Activated gamma-delta T cell treated with Interleukin-2 at 50 U/mL for 16 hours (primary cell): ENCODE measurements around the gene EFNA4.

ENCODE experiments used
- DNase-seq: peaks from one replicate; pipeline ENCODE4 v3.0.0-alpha.2; 2020

Gene EFNA4, protein sequence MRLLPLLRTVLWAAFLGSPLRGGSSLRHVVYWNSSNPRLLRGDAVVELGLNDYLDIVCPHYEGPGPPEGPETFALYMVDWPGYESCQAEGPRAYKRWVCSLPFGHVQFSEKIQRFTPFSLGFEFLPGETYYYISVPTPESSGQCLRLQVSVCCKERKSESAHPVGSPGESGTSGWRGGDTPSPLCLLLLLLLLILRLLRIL

DNA sequence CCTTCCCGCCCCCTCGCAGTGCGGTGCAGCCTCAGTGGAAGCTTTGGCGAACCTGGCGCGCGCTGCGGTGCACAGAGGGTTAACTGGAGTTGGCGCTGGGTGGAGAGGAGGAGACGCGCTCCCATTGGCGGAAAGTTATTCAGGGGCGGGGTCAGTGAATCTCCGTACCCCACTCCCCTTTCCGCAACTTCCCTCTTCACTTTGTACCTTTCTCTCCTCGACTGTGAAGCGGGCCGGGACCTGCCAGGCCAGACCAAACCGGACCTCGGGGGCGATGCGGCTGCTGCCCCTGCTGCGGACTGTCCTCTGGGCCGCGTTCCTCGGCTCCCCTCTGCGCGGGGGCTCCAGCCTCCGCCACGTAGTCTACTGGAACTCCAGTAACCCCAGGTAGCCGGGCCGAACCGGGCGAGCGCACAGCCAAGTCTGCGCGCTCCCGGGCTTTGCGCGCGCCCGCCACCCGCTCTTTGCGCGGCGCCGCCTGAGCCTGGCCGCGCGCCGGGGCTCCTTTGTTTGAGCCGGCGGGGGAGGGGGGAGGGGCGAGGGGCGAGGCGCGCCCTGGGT lies at the start of gene EFNA4:
TSS of gene EFNA4 (plus strand) at position 191 of the 561 bp plus-strand sequence. CDS start at position 275, 84 bp downstream.
- peak; percentile 80 for DNase-seq

DNA sequence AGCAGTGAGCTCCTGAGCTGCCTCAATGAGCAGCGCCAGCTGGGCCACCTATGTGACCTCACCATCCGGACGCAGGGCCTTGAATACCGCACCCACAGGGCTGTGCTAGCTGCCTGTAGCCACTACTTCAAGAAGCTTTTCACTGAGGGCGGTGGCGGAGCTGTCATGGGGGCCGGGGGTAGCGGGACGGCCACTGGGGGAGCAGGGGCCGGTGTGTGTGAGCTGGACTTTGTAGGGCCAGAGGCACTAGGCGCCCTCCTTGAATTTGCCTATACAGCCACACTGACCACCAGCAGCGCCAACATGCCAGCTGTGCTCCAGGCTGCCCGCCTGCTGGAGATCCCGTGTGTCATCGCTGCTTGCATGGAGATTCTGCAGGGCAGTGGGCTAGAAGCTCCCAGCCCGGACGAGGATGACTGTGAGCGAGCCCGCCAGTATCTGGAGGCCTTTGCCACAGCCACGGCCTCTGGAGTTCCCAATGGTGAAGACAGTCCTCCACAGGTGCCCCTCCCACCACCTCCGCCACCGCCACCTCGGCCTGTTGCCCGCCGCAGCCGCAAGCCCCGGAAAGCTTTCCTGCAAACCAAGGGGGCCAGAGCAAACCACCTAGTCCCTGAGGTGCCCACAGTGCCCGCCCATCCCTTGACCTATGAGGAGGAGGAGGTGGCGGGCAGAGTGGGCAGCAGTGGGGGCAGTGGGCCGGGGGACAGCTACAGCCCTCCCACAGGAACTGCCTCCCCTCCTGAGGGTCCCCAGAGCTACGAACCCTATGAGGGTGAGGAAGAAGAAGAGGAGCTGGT lies 48.6 kb upstream of the EFNA4 start:
- DNase-seq: no peak

DNA sequence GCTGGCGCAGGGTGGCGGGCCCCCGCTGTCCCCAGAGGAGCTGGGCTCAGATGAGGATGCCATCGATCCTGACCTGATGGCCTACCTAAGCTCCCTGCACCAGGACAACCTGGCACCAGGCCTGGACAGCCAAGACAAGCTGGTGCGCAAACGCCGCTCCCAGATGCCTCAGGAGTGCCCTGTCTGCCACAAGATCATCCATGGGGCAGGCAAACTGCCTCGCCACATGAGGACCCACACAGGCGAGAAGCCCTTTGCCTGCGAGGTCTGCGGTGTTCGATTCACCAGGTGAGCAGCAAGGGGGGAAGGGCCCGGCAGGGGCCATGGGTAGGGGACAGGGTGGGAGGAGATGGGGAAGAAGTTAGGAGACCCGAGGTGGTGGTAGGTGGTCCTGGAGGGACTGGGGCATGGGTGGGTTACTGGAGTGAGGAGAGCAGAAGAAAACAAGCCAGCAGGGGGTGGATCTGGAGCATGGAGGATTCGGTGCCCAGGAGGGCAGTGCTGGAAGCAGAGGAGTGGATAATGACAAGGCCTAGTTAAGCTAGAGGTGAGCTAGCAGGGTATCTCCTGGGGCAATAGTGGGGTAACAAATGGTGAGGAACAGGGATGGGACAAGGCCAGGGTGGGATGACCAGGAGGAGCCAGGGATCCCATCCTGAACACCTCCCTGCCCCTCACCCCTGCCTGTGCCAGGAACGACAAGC lies 47.9 kb upstream of the EFNA4 start:
- no peak for DNase-seq

DNA sequence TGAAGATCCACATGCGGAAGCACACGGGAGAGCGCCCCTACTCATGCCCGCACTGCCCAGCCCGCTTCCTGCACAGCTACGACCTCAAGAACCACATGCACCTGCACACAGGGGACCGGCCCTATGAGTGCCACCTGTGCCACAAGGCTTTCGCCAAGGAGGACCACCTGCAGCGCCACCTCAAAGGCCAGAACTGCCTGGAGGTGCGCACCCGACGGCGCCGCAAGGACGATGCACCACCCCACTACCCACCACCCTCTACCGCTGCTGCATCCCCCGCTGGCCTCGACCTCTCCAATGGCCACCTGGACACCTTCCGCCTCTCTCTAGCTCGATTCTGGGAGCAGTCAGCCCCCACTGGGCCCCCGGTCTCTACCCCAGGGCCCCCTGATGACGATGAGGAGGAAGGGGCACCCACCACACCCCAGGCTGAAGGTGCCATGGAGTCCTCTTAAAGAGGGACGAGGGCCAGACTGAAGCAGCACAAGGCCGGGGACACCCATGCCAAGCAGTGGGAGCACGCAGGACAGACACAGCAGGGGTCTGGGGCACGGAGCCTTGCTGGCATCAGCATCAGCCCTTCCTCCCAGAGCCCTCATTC lies 47.2 kb upstream of the EFNA4 start:
- DNase-seq: no peak

DNA sequence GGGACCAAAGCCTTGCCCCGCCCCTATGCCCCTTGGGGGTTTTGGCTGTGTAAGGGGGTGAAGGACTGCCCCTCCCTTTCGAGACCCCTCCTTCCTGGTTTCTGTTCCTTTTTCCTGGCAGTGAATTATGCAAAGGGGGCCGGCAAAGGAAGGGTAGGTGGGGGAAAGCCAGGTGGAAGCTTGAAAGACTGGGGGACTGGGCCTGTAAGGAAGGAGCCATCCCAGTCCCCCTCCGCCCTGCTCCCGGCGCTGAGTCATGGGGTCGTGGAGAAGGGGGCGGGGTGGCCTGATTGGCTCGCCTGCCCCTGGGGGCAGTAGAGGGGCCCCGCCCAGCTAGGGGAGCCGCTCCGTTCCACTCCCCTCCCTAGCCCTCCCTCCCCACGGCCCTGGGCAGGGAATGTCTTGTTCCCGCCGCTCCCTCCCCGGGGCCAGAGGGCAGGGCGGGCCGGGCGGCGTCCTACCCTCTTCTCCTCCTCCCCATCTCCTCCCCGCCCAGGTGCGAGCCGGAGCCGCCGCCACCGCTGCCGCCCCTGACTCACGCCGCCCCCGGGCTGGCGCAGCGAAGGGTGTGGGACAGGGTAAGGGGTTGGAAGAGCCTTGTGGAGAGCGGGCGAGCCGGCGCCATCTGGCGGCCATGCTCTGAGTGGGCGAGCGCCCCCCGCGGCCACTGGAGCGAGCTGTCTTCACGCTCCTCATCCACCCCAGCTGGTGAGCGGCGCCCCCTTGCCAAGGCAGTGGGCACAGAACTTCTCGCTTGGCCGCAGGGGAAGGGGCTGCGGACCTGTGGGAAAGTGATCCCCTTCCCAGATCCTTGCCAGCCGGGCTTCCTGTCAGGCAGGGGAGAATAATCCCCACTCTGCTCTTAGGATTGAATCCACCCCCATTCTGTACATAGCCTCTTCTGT lies 46.2 kb upstream of the EFNA4 start:
- DNase-seq: peak; percentile 85

DNA sequence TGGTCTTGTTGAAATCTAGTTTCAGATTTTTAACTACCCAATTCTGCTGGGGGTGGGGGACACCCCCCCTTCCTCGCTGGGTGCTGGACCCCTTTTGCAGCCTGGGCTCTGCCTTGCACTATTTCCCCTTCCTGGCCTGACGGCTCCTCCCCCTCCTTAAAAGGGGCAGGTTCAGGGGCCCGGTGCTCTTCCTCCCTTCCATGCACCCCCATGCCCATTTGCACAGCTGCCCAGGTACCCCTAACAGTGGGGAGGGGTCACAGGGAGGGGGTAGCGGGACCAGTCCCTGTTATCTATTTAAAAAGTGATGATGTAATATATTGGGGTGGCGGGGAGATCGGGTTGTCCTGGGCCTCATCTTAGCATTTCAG lies 45.6 kb upstream of the EFNA4 start:
- no peak for DNase-seq

DNA sequence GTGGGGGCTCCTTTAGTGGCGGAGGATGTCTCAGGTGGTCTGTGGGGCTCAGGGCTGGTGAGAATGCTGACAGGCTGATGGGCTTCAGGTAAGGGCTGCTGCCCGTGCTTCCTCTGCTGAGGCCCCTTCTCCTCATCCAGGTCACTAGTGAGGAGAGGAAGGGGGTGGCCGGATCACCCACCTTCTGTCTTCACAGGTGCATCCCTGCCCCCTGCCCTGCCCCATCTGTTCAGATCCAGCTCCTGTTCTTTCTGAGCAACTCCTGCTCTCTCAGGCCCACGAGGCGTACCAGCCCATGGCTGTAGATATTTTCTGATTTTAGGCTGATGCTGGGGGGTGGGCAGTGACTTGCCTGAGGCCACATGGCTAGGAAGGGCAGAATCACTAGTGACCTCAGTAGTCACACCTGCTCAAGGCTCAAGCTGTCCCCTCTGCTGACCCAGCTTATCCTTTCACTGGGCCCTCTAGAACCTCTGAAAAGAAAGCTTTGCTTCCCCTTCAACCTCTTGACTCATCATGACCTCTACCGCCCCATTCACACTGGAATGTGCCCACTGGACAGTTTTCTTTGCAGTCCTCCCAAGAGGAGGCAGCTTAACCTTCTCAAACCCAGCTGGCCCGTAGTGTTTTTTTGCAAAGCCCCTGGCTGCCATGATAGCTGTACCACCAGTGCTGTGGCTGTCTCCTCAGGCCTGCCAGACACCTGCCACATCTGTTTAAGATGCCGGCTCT lies 44.8 kb upstream of the EFNA4 start:
- no peak for DNase-seq

DNA sequence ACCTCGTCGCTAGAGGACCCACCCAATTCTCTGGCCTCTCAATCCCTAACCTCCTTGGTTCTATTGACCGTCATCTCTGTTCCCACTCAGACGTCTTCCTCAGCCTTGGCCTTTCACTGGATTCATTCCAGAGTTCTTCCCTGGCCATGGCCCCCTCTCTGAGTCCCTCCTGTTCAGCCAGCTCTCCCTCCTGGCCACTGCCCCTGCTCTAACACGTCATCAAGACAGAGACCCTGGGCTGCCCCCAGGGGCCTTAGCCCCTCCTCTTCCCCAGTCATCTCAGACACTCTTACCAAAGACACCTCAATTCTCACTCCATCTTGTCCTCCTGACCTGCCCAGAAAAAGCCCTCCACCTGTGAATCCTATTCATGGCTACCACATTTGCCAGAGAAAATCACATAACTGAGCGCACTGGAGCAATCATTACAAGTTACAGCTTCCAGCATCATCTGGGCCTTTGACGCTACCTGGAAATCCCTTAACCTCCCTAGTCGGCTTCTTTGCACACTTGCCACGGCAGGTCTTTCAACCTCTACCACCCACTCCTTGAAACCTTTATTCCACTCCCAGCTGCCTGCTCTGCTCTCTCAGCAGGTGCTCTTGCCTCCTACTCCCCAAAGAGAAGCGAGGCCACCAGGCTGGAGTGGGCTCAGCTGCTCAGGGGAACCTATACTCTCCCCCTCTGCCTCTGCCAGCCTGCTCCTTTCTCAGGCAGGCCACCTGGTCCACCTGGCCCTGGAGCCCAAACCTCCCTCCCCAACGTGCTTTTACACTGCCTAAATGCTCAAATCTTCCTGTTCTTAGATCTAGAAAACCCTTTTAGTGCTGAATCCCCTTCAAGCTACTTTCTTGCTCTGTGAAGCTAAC lies 43.9 kb upstream of the EFNA4 start:
- DNase-seq: no peak

DNA sequence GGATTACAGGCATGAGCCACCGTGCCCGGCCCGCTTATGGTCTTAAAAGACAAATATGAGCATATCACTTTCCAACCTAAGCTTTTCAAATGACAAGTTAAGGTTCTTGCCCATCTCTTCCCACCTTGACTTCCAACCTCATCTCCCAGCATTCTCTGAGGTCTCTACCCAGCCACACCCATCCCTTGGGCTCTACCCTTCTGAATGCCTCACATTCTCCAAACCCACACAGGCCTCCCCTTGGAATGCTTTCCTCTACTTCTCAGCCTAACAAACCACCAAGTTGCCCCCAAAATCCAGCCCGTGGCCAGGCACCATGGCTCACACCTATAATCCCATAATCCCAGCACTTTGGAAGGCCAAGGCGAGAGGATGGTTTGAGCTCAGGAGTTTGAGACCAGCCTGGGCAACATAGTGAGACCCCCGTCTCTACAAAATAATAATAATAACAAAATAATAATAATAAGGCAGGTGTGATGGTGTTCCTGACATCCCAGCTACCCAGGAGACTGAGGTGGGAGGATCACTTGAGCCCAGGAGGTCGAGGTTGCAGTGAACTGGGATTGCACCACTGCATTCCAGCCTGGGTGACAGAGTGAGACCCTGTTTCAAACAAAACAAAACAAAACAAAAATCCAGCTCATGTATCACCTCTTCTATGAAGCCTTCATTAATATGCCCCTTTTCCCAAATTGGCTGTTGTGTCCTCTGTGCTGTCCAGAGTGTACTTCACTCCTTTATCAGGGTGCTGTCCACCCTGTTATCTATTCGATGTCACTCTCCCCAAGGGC lies 41.2 kb upstream of the EFNA4 start:
- DNase-seq: no peak

DNA sequence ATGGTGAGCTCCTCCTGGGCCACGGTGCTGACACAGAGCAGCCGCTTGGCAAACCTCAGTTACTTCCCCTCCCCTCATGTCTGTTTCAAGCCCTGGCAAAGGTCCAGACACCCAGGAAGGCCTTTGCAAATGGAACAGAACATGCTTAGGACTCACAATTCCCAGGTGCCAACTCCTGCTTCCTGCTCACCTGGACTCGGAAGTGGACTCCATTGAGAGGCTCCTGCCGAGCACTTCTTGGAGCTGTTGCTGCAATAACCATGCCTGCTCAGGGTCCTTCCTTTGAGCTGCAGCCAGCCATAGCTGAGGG lies 40.7 kb upstream of the EFNA4 start:
- no peak for DNase-seq

DNA sequence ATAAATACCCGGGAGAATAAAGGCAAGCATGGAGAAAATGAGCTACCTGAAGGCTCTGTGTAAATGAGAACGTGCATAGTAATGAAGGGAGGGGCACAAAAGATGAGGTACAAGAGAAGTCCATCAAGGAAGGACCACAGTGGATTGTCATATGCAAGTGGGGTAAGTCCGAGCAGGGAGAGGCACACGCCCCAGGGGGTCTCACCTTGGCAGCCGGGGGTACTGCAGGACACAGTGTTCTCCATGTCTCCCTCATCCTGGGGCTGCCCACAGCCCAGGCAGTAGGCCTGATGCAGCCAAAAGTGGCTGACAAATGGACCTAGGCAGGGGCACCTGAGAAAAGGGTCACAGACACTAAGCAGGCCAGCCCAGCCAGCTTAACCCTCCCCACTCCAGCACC lies 39.9 kb upstream of the EFNA4 start:
- DNase-seq: no peak

DNA sequence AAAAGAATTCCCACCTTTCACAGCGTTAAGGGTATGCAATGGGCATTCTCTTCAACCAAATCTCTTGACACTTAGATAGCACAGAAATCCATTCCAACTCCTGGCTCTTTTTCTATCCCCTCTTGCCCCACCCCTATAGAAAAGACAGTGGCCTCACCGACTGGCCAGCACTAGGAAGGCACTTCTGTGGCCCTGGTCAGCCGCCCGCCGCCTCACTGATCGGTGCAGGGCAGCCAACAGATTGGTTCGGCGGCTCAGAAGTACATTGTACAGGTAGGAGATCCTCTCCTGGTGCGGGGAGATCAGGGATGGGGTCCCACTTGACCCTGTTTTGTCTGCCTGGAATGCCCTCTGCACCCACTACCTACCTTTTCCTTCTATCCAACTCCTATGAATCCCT lies 39.2 kb upstream of the EFNA4 start:
- no peak for DNase-seq

DNA sequence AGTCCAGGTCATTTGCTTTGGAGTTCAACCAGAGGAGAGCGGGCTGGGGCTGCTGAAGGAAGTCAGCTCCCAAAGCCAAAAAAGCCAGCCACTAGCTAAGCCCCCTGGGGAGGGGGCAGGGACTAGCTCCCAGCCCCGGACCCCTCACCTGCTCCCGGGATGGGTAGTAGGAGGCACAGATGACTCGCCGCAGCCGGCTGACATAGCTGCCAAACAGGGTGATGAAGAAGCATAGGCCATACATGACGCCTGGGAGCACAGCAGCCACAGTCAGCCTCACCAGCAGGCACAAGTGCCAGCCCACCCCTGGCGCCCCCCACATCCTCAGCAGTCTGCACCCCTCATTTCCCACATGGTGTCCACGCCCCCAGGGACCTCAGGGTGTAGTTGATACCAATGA lies 37.4 kb upstream of the EFNA4 start:
- DNase-seq: no peak

DNA sequence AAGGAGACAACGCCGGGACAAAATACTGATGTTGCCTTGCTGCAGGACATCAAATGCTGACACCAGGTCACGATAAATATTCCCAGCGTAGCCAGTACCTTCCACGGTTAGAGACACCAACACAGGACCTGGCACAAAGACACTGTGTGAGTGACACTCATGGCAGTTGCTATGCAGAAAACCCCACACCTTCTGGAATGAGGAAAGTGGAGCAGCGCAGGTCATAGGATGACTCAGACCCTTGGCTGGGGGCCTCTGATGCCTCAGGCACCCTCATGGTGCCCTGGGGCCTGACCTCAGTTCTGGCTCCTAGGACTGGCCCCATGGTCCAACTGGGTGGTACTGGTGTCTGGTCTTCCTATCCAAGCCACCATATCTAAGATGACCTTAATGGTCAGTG lies 37.0 kb upstream of the EFNA4 start:
- DNase-seq: no peak

DNA sequence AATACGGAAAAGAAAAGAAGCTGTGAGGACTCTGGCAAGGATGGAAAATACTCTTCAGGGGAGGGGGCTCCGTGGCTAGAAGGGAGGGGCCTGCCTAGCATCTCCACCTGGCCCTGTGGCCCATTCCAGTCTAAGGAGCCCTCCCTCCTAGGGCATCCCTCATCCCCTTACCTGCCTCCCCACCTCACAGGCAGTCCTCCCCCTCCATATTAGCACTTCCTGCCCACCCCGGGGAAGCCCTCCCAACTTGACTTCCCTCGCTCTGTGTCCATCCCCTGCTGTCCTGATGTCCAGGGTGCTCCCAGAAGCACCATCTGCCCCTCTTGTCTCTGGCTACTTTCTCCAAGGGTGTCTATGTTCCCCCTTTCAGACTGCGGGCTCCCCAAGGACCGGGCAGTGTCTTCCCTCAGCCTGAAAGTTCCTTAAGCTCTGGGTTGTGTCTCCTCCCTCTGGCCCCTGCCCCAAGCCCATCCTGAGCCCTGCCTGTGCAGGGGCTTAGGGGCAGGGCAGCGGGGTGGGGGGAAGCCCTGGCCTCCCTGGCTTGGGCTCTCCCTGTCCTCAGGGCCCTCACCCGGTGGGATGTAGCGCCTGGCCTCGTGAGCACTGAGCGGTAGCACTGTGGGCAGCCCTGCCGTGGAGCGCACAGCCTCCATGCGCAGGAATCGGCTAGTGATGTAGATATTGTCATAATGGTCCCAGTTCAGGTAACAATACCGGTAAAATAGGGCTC lies 33.9 kb upstream of the EFNA4 start:
- DNase-seq: no peak

DNA sequence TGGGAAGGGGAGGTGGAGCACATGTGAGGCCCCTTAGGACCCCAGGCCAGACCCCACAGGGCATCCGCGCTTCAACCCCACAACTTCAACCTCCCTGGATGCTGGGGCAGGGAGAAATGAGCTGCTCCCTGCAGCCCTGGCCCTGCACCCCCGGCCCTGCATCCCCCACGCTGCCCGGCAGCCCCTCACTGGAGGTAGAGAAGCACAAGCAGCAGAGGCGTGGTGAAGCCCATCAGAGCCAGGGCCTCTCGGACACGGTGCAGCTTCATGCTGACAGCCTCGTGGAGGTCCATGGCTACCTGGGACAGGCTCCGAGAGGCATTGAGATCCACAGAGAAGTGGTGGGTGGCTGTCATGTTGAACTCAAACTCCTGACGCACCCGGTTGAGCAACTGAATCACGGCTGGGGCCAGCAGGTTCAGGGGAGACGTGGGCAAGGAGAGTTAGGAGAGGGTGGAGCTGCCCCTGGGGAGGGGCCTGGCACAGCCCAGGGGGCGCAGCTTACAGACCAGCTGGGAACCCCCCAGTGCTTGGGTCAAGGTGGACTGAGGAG lies 33.2 kb upstream of the EFNA4 start:
- DNase-seq: no peak

DNA sequence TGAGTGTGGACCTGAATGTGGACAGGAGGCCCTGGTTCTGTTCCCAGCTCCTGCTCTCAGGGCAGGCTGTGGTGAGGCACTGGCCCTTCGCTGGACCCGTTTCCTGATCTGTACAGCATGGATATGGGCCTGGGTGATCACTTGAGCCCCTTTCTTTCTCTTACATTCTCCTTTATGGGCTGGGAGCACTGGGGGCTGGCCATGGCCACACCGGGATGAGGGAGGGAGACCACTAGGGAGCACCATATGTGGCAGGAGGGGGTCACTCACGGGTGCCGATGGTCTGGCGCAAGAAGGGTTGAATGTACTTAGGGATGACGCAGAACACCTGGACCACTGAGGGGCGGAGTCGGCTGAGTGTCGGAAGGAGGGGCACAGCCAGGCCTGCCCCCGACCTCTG lies 32.6 kb upstream of the EFNA4 start:
- DNase-seq: no peak

DNA sequence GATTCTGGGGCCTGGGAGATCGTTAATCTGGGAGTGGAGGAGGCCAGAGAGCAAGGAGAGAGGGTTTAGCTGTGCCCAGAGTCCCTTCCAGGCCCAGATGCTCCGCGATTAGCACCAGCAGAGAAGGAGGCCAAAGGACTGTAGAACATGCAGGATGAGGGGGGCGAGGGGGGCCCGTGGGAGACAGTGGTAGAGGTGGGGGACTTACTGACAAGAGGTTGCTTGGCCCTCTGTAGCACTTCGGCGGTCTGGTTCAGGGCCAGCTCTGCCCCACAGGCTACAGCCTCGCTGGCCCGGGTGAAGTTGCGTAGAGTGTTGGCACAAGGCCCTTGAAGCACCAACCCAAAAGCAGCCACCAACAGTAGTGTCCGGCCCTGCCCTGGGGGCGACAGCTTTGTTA lies 30.7 kb upstream of the EFNA4 start:
- DNase-seq: no peak

DNA sequence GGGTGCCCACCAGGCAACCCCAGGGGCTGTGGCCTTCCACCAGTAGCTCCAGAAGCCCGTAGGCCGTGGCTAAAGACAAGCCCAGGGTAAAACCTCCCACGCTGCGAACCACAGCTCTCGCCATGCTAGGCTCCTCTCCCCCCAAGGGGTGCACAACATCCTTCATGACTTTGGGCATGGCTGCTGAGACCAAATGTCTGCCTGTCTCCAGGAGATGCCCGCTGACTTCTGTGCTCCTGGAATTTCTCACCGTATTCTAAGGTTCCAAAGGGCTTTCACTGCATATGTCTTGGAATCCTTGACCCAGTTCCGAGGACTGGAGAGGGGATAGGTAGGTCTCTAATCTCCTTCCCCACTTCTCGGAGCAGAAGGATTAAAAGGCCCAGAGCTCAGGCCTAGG lies 30.0 kb upstream of the EFNA4 start, which contains the start of the genes DCST1 and DCST2:
TSS of gene DCST1 (plus strand) at position 301 of the 400 bp plus-strand sequence. CDS start 213 bp downstream, outside the sequence.
TSS of gene DCST2 (minus strand) at position 258 of the 400 bp plus-strand sequence. CDS start at position 178, 80 bp downstream.
- no peak for DNase-seq
